ENCODE results near the gene THAP10.

DNA sequence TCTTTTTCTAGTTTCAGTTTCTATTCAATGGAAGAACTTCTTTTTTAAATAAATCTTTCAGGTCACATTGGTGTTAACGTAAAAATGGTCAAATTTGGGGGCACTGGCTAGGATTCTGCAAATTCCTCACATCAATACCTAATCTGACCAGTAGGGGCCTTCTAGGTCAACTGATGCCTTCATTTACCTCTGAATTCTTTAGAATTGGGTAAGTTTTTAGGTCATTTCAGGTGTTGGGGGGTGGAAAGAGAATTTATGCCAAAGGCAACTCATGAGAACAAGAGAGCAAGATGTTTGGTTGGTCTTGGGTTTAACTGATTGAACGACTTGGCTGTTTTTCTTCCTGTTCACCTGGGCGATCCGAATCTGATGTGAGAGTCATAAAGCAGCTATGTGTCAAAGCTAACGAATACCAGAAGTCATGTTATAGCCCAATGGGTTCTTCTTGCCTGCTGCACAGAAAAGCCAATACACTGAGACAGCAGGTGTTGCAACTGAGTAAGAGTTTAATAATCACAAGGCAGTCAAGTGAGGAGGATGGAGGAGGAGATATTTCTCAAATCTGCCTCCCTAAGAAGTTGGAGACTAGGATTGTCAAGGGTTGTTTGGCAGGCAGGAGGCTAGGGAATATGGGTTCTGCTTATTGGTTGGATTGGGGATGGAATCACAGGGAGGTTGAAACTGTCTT lies 15.7 kb upstream of the THAP10 start:
- TF ChIP-seq, protein P1, sequence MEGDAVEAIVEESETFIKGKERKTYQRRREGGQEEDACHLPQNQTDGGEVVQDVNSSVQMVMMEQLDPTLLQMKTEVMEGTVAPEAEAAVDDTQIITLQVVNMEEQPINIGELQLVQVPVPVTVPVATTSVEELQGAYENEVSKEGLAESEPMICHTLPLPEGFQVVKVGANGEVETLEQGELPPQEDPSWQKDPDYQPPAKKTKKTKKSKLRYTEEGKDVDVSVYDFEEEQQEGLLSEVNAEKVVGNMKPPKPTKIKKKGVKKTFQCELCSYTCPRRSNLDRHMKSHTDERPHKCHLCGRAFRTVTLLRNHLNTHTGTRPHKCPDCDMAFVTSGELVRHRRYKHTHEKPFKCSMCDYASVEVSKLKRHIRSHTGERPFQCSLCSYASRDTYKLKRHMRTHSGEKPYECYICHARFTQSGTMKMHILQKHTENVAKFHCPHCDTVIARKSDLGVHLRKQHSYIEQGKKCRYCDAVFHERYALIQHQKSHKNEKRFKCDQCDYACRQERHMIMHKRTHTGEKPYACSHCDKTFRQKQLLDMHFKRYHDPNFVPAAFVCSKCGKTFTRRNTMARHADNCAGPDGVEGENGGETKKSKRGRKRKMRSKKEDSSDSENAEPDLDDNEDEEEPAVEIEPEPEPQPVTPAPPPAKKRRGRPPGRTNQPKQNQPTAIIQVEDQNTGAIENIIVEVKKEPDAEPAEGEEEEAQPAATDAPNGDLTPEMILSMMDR (IDR thresholded peaks at IDR 0.05), result no peak
- TF ChIP-seq POLR2A (IDR thresholded peaks at IDR 0.05), result no peak
